ENCODE results near the gene TMEM26.

- TF ChIP-seq EZH2 (IDR thresholded peaks at IDR 0.05; ENCODE audit: low read depth) (no peak), CTCF (conservative IDR thresholded peaks at IDR 0.05) (no peak)
Measured at GRCh38 chr10:61448841-61449600, 4.2 kb downstream of the TMEM26 start.

Measured in PC-9 (cell line).